ENCODE data around the gene DMXL1. TPM values are rescaled to one million over a fixed set of nuclear protein-coding genes. Genes with fewer than 3 reads are reported as not detected.

Gene DMXL1
- total RNA-seq, 1 experiment from 2014 or later: 30.0 TPM

- H3K4me1 Mint-ChIP-seq (ENCODE audit: low read depth, unreplicated experiment): peaks cover 18% of the 10 kb centered on the region
- Histone ChIP-seq H3K4me3 (ENCODE audit: low read depth, low read length) (peak overlapping the region; percentile 68), H3K4me1 (peaks cover 14% of the 10 kb centered on the region), H3K36me3 (ENCODE audit: control insufficient read depth, insufficient read depth, low read length) (no peaks in the 10 kb centered on the region), H3K9me3 (no peaks in the 10 kb centered on the region), H3K27me3 (replicated peaks; ENCODE audit: control insufficient read depth, insufficient read depth, low read length) (no peaks in the 10 kb centered on the region)
- no peaks in the 10 kb centered on the region for H3K9me3 Mint-ChIP-seq (ENCODE audit: unreplicated experiment)
- H3K4me3 Mint-ChIP-seq (ENCODE audit: unreplicated experiment): peak overlapping the region; percentile 87
- CTCF ChIA-PET: interaction anchor here (0.8 to 1.7 kb wide), 6 partner anchors 14 to 199 kb away, joined by 3 to 12 read pairs (median 7); no protein-coding TSS in a partner anchor
- peak overlapping the region; percentile 74 for H3K27ac Mint-ChIP-seq (ENCODE audit: unreplicated experiment)
- peak; percentile 44 to 45 for DNase-seq
- intact Hi-C loops (cut with micrococcal nuclease; ENCODE audit: unreplicated experiment): loop anchor here (1.0 kb wide), 1 partner anchor 18 kb away; no protein-coding TSS in a partner anchor
- POLR2A ChIA-PET: interaction anchor here (1.0 to 1.6 kb wide), 5 partner anchors 21 to 279 kb away, joined by 3 to 15 read pairs (median 6); partner anchors contain the start of gene DMXL1
- H3K36me3 Mint-ChIP-seq (ENCODE audit: insufficient read depth, unreplicated experiment): peaks cover 16% of the 10 kb centered on the region
- BruUV-seq (replicated peaks): TSS peak; percentile 52
- TF ChIP-seq CTCF (IDR thresholded peaks at IDR 0.05; ENCODE audit: insufficient read depth in 1 of 2, low read depth in 1 of 2, low read length in 1 of 2, severe bottlenecking in 1 of 2, unreplicated experiment in 1 of 2): no peak
- no peaks in the 10 kb centered on the region for H3K27me3 Mint-ChIP-seq (ENCODE audit: insufficient read depth, unreplicated experiment)
Measured at GRCh38 chr5:119269061-119269944, 198.4 kb downstream of the DMXL1 start.

GRCh38 chr5:119270121-119270565 is 199.3 kb downstream of the DMXL1 start:
- peaks cover 22% of the 10 kb centered on the region for H3K4me1 ChIP-seq
- Mint-ChIP-seq H3K36me3 (ENCODE audit: insufficient read depth, unreplicated experiment) (peaks cover 17% of the 10 kb centered on the region), H3K27ac (ENCODE audit: unreplicated experiment) (no peak overlapping the region), H3K4me1 (ENCODE audit: low read depth, unreplicated experiment) (peaks cover 27% of the 10 kb centered on the region), H3K4me3 (ENCODE audit: unreplicated experiment) (no peak overlapping the region), H3K27me3 (ENCODE audit: insufficient read depth, unreplicated experiment) (no peaks in the 10 kb centered on the region), H3K9me3 (ENCODE audit: unreplicated experiment) (no peaks in the 10 kb centered on the region)
- no TSS peak for BruUV-seq (replicated peaks)
- H3K27me3 ChIP-seq (replicated peaks; ENCODE audit: control insufficient read depth, insufficient read depth, low read length): no peaks in the 10 kb centered on the region
- no peak for DNase-seq
- no peaks in the 10 kb centered on the region for H3K36me3 ChIP-seq (ENCODE audit: control insufficient read depth, insufficient read depth, low read length)
- intact Hi-C loops (cut with micrococcal nuclease; ENCODE audit: unreplicated experiment): no loop called here
- no peak for TF ChIP-seq CTCF (IDR thresholded peaks at IDR 0.05; ENCODE audit: insufficient read depth in 1 of 2, low read depth in 1 of 2, low read length in 1 of 2, severe bottlenecking in 1 of 2, unreplicated experiment in 1 of 2)
- POLR2A ChIA-PET: no interaction called here
- no peaks in the 10 kb centered on the region for H3K9me3 ChIP-seq
- CTCF ChIA-PET: no interaction called here
- no peak overlapping the region for H3K4me3 ChIP-seq (ENCODE audit: low read depth, low read length)

DNA sequence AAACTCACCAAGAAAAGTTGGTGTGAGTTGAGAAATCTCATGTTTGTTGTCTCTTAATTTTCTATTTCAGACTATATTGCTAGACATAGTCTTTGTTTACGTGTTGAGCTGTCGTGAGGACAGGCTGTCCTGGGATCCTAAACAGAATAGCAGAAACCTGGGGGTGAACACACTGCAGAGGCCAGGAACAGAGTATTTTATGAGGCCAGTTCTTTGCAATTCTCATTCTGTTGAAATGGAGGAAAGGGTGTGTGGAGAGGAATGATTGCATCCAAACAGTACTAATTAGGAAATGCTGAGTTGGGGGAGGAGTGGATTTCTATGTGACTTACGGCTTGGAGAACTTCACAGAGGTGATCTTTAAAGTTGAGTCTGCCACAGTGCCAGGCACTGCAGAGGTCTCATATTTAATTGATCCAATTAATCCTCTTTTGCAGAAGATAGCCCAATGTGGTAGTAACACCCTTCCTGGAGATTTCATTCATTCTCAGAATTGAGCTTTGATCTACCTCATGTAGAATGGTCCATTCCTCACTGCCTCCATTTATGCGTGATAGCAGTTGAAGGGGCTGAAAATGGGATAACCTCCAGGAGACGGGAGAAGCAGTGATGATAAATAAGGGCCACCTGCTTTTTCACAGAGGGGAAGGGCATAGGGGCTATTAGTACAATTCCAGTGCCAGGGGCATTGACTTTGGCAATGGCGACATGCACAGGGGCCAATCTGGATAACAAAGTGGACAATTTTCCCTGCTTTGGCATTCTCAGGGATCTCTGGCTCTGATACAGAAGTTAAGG is 200.3 kb downstream of the DMXL1 start:
- peaks cover 26% of the 10 kb centered on the region for H3K4me1 ChIP-seq
- no peaks in the 10 kb centered on the region for H3K27me3 ChIP-seq (replicated peaks; ENCODE audit: control insufficient read depth, insufficient read depth, low read length)
- no TSS peak for BruUV-seq (replicated peaks)
- no peak for DNase-seq
- no peak overlapping the region for H3K4me3 ChIP-seq (ENCODE audit: low read depth, low read length)
- H3K36me3 ChIP-seq (ENCODE audit: control insufficient read depth, insufficient read depth, low read length): no peaks in the 10 kb centered on the region
- POLR2A ChIA-PET: no interaction called here
- Mint-ChIP-seq H3K36me3 (ENCODE audit: insufficient read depth, unreplicated experiment) (peaks cover 17% of the 10 kb centered on the region), H3K27ac (ENCODE audit: unreplicated experiment) (no peak overlapping the region), H3K9me3 (ENCODE audit: unreplicated experiment) (no peaks in the 10 kb centered on the region), H3K4me1 (ENCODE audit: low read depth, unreplicated experiment) (peaks cover 28% of the 10 kb centered on the region), H3K4me3 (ENCODE audit: unreplicated experiment) (no peak overlapping the region), H3K27me3 (ENCODE audit: insufficient read depth, unreplicated experiment) (no peaks in the 10 kb centered on the region)
- intact Hi-C loops (cut with micrococcal nuclease; ENCODE audit: unreplicated experiment): no loop called here
- no peak for TF ChIP-seq CTCF (IDR thresholded peaks at IDR 0.05; ENCODE audit: insufficient read depth in 1 of 2, low read depth in 1 of 2, low read length in 1 of 2, severe bottlenecking in 1 of 2, unreplicated experiment in 1 of 2)
- H3K9me3 ChIP-seq: no peaks in the 10 kb centered on the region
- CTCF ChIA-PET: no interaction called here
